ENCODE measurements around the gene C1orf146.
"Not testable (repeated sequence)": the region's sequence is repeated elsewhere in the genome, so short reads cannot be mapped to it uniquely, and the experiment has no call there.

C1orf146 gene

DNA sequence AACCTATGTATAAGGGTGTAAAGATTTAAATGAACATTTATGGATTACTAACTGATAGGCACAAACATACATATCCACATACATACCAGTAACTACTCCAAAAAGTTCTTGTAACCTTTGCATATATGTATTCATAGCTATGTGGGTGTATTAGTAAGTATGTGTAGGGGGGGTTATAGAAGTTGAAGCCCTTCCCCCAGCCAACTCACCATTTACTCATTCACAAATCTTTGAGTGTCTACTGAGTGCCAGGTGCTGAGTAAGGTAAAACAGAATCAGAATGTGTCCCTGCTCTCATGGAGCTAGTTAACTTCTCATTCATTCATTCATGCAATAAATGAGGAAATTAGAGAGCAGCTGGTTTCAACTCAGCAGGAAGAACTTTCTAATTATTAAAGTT is 1.3 kb downstream of the C1orf146 start:
- H3K36me3 ChIP-seq (replicated peaks): no peaks in the 10 kb centered on the region
- in situ Hi-C loops (cut with MboI; ENCODE audit: low sequenced_read_pairs): no loop called here
- H3K4me3 ChIP-seq: no peak overlapping the region
- no peaks in the 10 kb centered on the region for H3K27me3 ChIP-seq (ENCODE audit: low read depth)
- H3K4me1 ChIP-seq: no peaks in the 10 kb centered on the region
- no peak for DNase-seq (ENCODE audit: low spot score in 2 of 2)
- no peaks in the 10 kb centered on the region for H3K9me3 ChIP-seq

DNA sequence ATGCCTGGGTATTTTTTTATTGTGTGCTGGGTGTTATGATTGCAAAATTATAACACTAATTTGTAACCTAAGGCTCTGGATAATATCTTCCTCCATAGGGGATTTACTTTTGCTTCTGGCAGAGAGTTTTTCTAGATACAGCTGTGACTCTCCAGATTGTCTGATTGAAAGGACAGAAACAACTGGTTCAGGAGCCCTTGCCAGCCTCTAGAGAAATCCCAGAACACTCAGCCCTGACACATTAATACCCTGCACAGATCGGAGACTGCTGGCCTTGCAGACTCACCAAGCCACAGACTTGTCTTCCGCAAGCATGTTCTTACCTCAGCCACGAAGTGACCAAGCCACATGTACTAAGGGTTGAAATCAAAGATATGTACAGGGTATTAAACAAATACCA is 10.7 kb downstream of the C1orf146 start:
- in situ Hi-C loops (cut with MboI; ENCODE audit: low sequenced_read_pairs): no loop called here
- no peak overlapping the region for H3K4me3 ChIP-seq
- H3K36me3 ChIP-seq (replicated peaks): no peaks in the 10 kb centered on the region
- no peaks in the 10 kb centered on the region for H3K9me3 ChIP-seq
- H3K27me3 ChIP-seq (ENCODE audit: low read depth): no peaks in the 10 kb centered on the region
- no peaks in the 10 kb centered on the region for H3K4me1 ChIP-seq
- DNase-seq (ENCODE audit: low spot score in 2 of 2): no peak

- H3K36me3 ChIP-seq (replicated peaks): no peaks in the 10 kb centered on the region
- in situ Hi-C loops (cut with MboI; ENCODE audit: low sequenced_read_pairs): no loop called here
- H3K27me3 ChIP-seq (ENCODE audit: low read depth): no peaks in the 10 kb centered on the region
- H3K4me1 ChIP-seq: no peaks in the 10 kb centered on the region
- no peak overlapping the region for H3K4me3 ChIP-seq
- DNase-seq (ENCODE audit: low spot score in 2 of 2): no peak
- no peaks in the 10 kb centered on the region for H3K9me3 ChIP-seq
Observed at GRCh38 chr1:92230736-92231135, 13.0 kb downstream of the C1orf146 start.

DNA sequence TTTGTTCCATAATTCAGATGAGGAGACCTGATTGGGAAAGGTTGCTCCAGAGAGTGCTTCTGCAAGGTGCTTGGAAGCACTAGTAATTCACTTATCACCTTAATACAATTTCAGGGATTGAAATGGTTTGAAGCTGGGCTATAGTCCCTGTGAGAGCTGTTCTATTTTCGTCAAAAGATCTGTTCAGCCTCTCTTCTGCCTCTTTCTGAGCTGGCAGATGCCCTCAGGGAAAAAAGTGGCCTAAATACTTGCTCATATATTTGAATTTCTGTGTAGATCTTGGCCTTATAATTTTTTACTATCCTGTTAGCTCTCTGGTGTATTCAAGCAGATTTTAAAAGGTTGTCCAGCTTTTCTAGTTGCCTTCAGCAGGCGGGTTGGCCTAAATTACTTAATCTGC is 22.3 kb downstream of the C1orf146 start:
- DNase-seq (ENCODE audit: low spot score in 2 of 2): no peak
- H3K27me3 ChIP-seq (ENCODE audit: low read depth): no peaks in the 10 kb centered on the region
- H3K36me3 ChIP-seq (replicated peaks): no peaks in the 10 kb centered on the region
- no peak overlapping the region for H3K4me3 ChIP-seq
- in situ Hi-C loops (cut with MboI; ENCODE audit: low sequenced_read_pairs): no loop called here
- H3K4me1 ChIP-seq: no peaks in the 10 kb centered on the region
- H3K9me3 ChIP-seq: no peaks in the 10 kb centered on the region

DNA sequence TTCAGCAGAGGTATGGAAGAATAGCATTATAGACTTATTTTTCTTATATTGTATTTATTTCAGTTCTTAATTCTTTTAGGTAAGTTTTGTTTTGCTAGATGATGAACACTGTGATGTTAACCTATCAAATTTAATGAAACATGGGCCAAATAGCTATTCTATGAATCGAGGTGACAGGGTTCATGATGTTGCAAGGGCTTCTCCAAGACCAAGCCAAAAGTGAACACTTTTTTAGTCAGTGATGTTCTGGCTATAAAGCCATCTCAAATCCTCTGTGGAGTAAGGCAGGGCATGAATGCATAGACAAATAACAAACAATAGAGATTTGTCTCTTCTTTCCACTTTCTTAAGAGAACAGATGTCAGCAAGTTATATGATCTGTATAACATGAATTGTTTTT is 26.7 kb downstream of the C1orf146 start:
- Histone ChIP-seq H3K9me3 (no peaks in the 10 kb centered on the region), H3K27me3 (ENCODE audit: low read depth) (no peaks in the 10 kb centered on the region), H3K36me3 (replicated peaks) (no peaks in the 10 kb centered on the region; the same call in 1 of the 2 replicates), H3K4me3 (no peak overlapping the region), H3K4me1 (no peaks in the 10 kb centered on the region)
- no peak for DNase-seq (ENCODE audit: low spot score in 2 of 2)
- in situ Hi-C loops (cut with MboI; ENCODE audit: low sequenced_read_pairs): no loop called here

DNA sequence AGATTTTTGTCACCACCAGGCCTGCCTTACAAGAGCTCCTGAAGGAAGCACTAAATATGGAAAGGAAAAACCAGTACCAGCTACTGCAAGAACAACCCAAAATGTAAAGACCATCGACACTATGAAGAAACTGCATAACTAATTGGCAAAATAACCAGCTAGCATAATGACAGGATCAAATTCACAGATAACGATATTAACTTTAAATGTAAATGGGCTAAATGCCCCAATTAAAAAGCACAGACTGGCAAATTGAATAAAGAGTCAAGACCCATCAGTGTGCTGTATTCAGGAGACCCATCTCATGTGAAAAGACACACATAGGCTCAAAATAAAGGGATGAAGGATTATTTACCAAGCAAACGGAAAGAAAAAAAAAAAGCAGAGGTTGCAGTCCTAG is 37.0 kb downstream of the C1orf146 start:
- peaks cover 21% of the 10 kb centered on the region for H3K36me3 ChIP-seq (replicated peaks)

GRCh38 chr1:92259350-92259749 is 41.6 kb downstream of the C1orf146 start:
- Histone ChIP-seq H3K4me3 (no peak overlapping the region), H3K36me3 (replicated peaks) (peaks cover 18% of the 10 kb centered on the region), H3K4me1 (no peaks in the 10 kb centered on the region), H3K27me3 (ENCODE audit: low read depth) (no peaks in the 10 kb centered on the region), H3K9me3 (no peaks in the 10 kb centered on the region)
- in situ Hi-C loops (cut with MboI; ENCODE audit: low sequenced_read_pairs): no loop called here
- DNase-seq (ENCODE audit: low spot score in 2 of 2): no peak

More for the DNA sequence above, 37.0 kb downstream of the C1orf146 start:
- H3K9me3 ChIP-seq; in situ Hi-C loops (cut with MboI; ENCODE audit: low sequenced_read_pairs); H3K27me3 ChIP-seq (ENCODE audit: low read depth); DNase-seq (ENCODE audit: low spot score in 2 of 2); H3K4me1 ChIP-seq; H3K4me3 ChIP-seq: not testable (repeated sequence)

- Histone ChIP-seq H3K36me3 (replicated peaks) (peaks cover 14% of the 10 kb centered on the region), H3K9me3 (no peaks in the 10 kb centered on the region), H3K4me3 (no peak overlapping the region), H3K27me3 (ENCODE audit: low read depth) (no peaks in the 10 kb centered on the region), H3K4me1 (no peaks in the 10 kb centered on the region)
- DNase-seq (ENCODE audit: low spot score in 2 of 2): no peak
- in situ Hi-C loops (cut with MboI; ENCODE audit: low sequenced_read_pairs): no loop called here
Observed at GRCh38 chr1:92262516-92262915, 44.8 kb downstream of the C1orf146 start.

GRCh38 chr1:92273039-92273438 is 55.3 kb downstream of the C1orf146 start:
- in situ Hi-C loops (cut with MboI; ENCODE audit: low sequenced_read_pairs): no loop called here
- Histone ChIP-seq H3K36me3 (replicated peaks) (no peaks in the 10 kb centered on the region; the same call in 1 of the 2 replicates), H3K4me3 (no peak overlapping the region), H3K4me1 (no peaks in the 10 kb centered on the region), H3K9me3 (no peaks in the 10 kb centered on the region), H3K27me3 (ENCODE audit: low read depth) (no peaks in the 10 kb centered on the region)
- no peak for DNase-seq (ENCODE audit: low spot score in 2 of 2)

GRCh38 chr1:92274939-92275338 is 57.2 kb downstream of the C1orf146 start:
- Histone ChIP-seq H3K9me3 (no peaks in the 10 kb centered on the region), H3K27me3 (ENCODE audit: low read depth) (no peaks in the 10 kb centered on the region), H3K4me3 (no peak overlapping the region), H3K4me1 (no peaks in the 10 kb centered on the region), H3K36me3 (replicated peaks) (no peaks in the 10 kb centered on the region; the same call in 1 of the 2 replicates)
- in situ Hi-C loops (cut with MboI; ENCODE audit: low sequenced_read_pairs): loop anchor here (25.0 kb wide), 1 partner anchor 763 kb away; the partner anchor contains the start of gene CDC7
- DNase-seq (ENCODE audit: low spot score in 2 of 2): no peak

- no peak for DNase-seq (ENCODE audit: low spot score in 2 of 2)
- no peaks in the 10 kb centered on the region for H3K27me3 ChIP-seq (ENCODE audit: low read depth)
- in situ Hi-C loops (cut with MboI; ENCODE audit: low sequenced_read_pairs): loop anchor here (25.0 kb wide), 1 partner anchor 764 kb away; the partner anchor contains the start of gene CDC7
- H3K36me3 ChIP-seq (replicated peaks): no peaks in the 10 kb centered on the region; the same call in 1 of the 2 replicates
- no peaks in the 10 kb centered on the region for H3K9me3 ChIP-seq
- no peaks in the 10 kb centered on the region for H3K4me1 ChIP-seq
- H3K4me3 ChIP-seq: no peak overlapping the region
Observed at GRCh38 chr1:92276082-92276481, 58.4 kb downstream of the C1orf146 start.

DNA sequence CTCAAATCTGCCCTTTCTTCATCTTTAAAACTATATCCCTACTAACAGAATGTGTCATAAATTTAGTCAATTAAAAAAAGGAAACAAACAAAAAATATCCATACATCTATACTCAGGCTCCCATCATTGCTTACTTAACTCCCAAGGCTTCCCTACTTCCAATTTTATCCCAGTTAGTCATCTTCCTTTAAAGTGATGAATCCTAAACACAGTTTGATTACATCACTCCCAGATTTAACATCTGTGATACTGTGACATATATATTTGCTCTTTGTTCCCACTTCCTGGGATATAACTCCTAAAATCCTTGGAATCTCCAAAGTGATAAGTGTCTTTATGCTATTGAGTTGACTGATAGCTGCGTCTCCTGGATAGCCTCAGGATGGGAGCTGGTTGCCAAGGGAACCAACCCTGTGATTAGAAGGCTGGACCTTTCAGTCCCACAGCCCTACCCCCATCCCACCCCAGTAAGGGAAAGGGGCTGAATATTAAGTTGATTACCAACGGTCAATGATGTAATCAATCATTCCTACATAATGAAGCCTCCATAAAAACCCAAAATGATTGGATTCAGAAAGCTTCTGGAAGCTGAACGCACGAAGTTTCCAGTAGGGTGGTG is 59.5 kb downstream of the C1orf146 start:
- no peaks in the 10 kb centered on the region for H3K9me3 ChIP-seq
- H3K36me3 ChIP-seq (replicated peaks): no peaks in the 10 kb centered on the region; the same call in 1 of the 2 replicates
- H3K4me3 ChIP-seq: no peak overlapping the region
- H3K27me3 ChIP-seq (ENCODE audit: low read depth): no peaks in the 10 kb centered on the region
- in situ Hi-C loops (cut with MboI; ENCODE audit: low sequenced_read_pairs): loop anchor here (25.0 kb wide), 1 partner anchor 765 kb away; the partner anchor contains the start of gene CDC7
- no peaks in the 10 kb centered on the region for H3K4me1 ChIP-seq
- DNase-seq (ENCODE audit: low spot score in 2 of 2): no peak

DNA sequence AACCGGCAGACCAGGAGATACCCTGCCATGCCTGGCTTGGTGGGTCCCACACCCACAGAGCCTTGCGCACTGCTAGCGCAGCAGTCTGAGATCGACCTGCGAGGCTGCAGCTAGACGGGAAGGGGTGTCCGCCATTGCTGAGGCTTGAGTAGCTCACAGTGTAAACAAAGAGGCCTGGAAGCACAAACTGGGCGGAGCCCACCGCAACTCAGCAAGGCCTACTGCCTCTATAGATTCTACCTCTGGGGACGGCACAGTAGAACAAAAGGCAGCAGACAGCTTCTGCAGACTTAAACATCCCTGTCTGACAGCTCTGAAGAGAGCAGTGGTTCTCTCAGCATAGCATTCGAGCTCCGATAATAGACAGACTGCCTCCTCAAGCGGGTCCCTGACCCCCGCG is 62.1 kb downstream of the C1orf146 start:
- in situ Hi-C loops (cut with MboI; ENCODE audit: low sequenced_read_pairs): loop anchor here (25.0 kb wide), 1 partner anchor 767 kb away; the partner anchor contains the start of gene CDC7
- H3K27me3 ChIP-seq (ENCODE audit: low read depth); H3K36me3 ChIP-seq (replicated peaks); H3K4me1 ChIP-seq; H3K4me3 ChIP-seq; H3K9me3 ChIP-seq; DNase-seq (ENCODE audit: low spot score in 2 of 2): not testable (repeated sequence)

GRCh38 chr1:92281411-92281810 is 63.7 kb downstream of the C1orf146 start:
- DNase-seq (ENCODE audit: low spot score in 2 of 2); H3K4me1 ChIP-seq; H3K27me3 ChIP-seq (ENCODE audit: low read depth); H3K9me3 ChIP-seq; H3K36me3 ChIP-seq (replicated peaks); H3K4me3 ChIP-seq: not testable (repeated sequence)
- in situ Hi-C loops (cut with MboI; ENCODE audit: low sequenced_read_pairs): loop anchor here (25.0 kb wide), 1 partner anchor 769 kb away; the partner anchor contains the start of gene CDC7
